ENCODE measurements around the gene ANKS1B.

Gene ANKS1B

GRCh38 chr12:99870085-99870484 lies 114.7 kb downstream of the ANKS1B start:
- ChIA-PET POLR2A (ENCODE audit: low non-redundant PET) (no interaction called here), CTCF (no interaction called here)
- H3K27ac ChIP-seq, result no peak overlapping the region
- no peak for TF ChIP-seq CTCF (conservative IDR thresholded peaks at IDR 0.05; ENCODE audit: low read depth)
- no peak for DNase-seq (ENCODE audit: low spot score)

GRCh38 chr12:99861731-99862130 lies 123.0 kb downstream of the ANKS1B start:
- ChIA-PET CTCF (no interaction called here), POLR2A (ENCODE audit: low non-redundant PET) (no interaction called here)
- TF ChIP-seq CTCF (conservative IDR thresholded peaks at IDR 0.05; ENCODE audit: low read depth), result no peak
- no peak overlapping the region for H3K27ac ChIP-seq
- DNase-seq (ENCODE audit: low spot score), result no peak

- H3K27ac ChIP-seq, result no peak overlapping the region
- DNase-seq (ENCODE audit: low spot score), result no peak
- TF ChIP-seq CTCF (conservative IDR thresholded peaks at IDR 0.05; ENCODE audit: low read depth), result no peak
- ChIA-PET POLR2A (ENCODE audit: low non-redundant PET) (no interaction called here), CTCF (no interaction called here)
Measured at GRCh38 chr12:99859126-99859525, 125.6 kb downstream of the ANKS1B start.

GRCh38 chr12:99852666-99853065 lies 132.1 kb downstream of the ANKS1B start:
- no peak overlapping the region for H3K27ac ChIP-seq
- no peak for TF ChIP-seq CTCF (conservative IDR thresholded peaks at IDR 0.05; ENCODE audit: low read depth)
- ChIA-PET CTCF (no interaction called here), POLR2A (ENCODE audit: low non-redundant PET) (no interaction called here)
- no peak for DNase-seq (ENCODE audit: low spot score)

- CTCF ChIA-PET, result no interaction called here
- no peak for DNase-seq (ENCODE audit: low spot score)
- no peak overlapping the region for H3K27ac ChIP-seq
- POLR2A ChIA-PET (ENCODE audit: low non-redundant PET), result no interaction called here
- TF ChIP-seq CTCF (conservative IDR thresholded peaks at IDR 0.05; ENCODE audit: low read depth), result no peak
Measured at GRCh38 chr12:99847936-99848335, 136.8 kb downstream of the ANKS1B start.

- no peak overlapping the region for H3K27ac ChIP-seq
- no peak for DNase-seq (ENCODE audit: low spot score)
- TF ChIP-seq CTCF (conservative IDR thresholded peaks at IDR 0.05; ENCODE audit: low read depth), result no peak
- ChIA-PET POLR2A (ENCODE audit: low non-redundant PET) (no interaction called here), CTCF (no interaction called here)
Measured at GRCh38 chr12:99834710-99835109, 150.0 kb downstream of the ANKS1B start.

- no peak for DNase-seq (ENCODE audit: low spot score)
- POLR2A ChIA-PET (ENCODE audit: low non-redundant PET), result no interaction called here
- CTCF ChIA-PET, result no interaction called here
Measured at GRCh38 chr12:99833397-99833796, 151.3 kb downstream of the ANKS1B start.

More at GRCh38 chr12:99833397-99833796, 151.3 kb downstream of the ANKS1B start:
- TF ChIP-seq CTCF (conservative IDR thresholded peaks at IDR 0.05; ENCODE audit: low read depth), result no peak
- H3K27ac ChIP-seq, result no peak overlapping the region
